ENCODE data around the gene TGM5. TPM values are rescaled to one million over a fixed set of nuclear protein-coding genes. Genes with fewer than 3 reads are reported as not detected.

The TGM5 gene
- total RNA-seq, 4 donors from 2014 or later, result 0.31 to 1.3 (median 0.58) TPM; not detected in 1

- Histone ChIP-seq H3K9me3 (no peaks in the 10 kb centered on the region), H3K27ac (no peak overlapping the region), H3K27me3 (peaks cover 28% of the 10 kb centered on the region), H3K4me3 (no peak overlapping the region), H3K4me1 (no peaks in the 10 kb centered on the region), H3K36me3 (no peaks in the 10 kb centered on the region)
- TF ChIP-seq POLR2AphosphoS5 (IDR thresholded peaks at IDR 0.05), result no peak
- TF ChIP-seq POLR2A (IDR thresholded peaks at IDR 0.05), result no peak
- TF ChIP-seq EP300 (IDR thresholded peaks at IDR 0.05), result no peak
- TF ChIP-seq CTCF (IDR thresholded peaks at IDR 0.05), result no peak
- ATAC-seq, result no peak
- WGBS, 2 donors (ENCODE audit: low coverage in 1 of 2), result 72 to 90% methylated on average over 2 to 7 of the region's 8 CpGs
Measured at GRCh38 chr15:43214169-43214568, 52.6 kb downstream of the TGM5 start.

- ATAC-seq, result no peak
- WGBS, 2 donors (ENCODE audit: low coverage in 1 of 2), result no CpG with 5 or more reads among the region's 5 CpGs
- no peak overlapping the region for H3K4me3 ChIP-seq
- H3K9me3 ChIP-seq, result no peaks in the 10 kb centered on the region
- peaks cover 35% of the 10 kb centered on the region for H3K27me3 ChIP-seq
- TF ChIP-seq EP300 (IDR thresholded peaks at IDR 0.05) (no peak), POLR2A (IDR thresholded peaks at IDR 0.05) (no peak), CTCF (IDR thresholded peaks at IDR 0.05) (no peak), POLR2AphosphoS5 (IDR thresholded peaks at IDR 0.05) (no peak)
- H3K4me1 ChIP-seq, result no peaks in the 10 kb centered on the region
- H3K27ac ChIP-seq, result no peak overlapping the region
- no peaks in the 10 kb centered on the region for H3K36me3 ChIP-seq
Measured at GRCh38 chr15:43213466-43213865, 53.3 kb downstream of the TGM5 start.

- no peak for TF ChIP-seq EP300 (IDR thresholded peaks at IDR 0.05)
- no peak for TF ChIP-seq POLR2A (IDR thresholded peaks at IDR 0.05)
- no peak for TF ChIP-seq CTCF (IDR thresholded peaks at IDR 0.05)
- TF ChIP-seq POLR2AphosphoS5 (IDR thresholded peaks at IDR 0.05), result no peak
- no peaks in the 10 kb centered on the region for H3K36me3 ChIP-seq
- ATAC-seq, result no peak
- no peak overlapping the region for H3K4me3 ChIP-seq
- H3K9me3 ChIP-seq, result no peaks in the 10 kb centered on the region
- H3K27me3 ChIP-seq, result peaks cover 40% of the 10 kb centered on the region
- H3K4me1 ChIP-seq, result no peaks in the 10 kb centered on the region
- H3K27ac ChIP-seq, result no peak overlapping the region
Measured at GRCh38 chr15:43212951-43213350, 53.8 kb downstream of the TGM5 start.

- Histone ChIP-seq H3K4me1 (no peaks in the 10 kb centered on the region), H3K9me3 (no peaks in the 10 kb centered on the region), H3K27ac (no peak overlapping the region), H3K27me3 (peaks cover 46% of the 10 kb centered on the region), H3K4me3 (no peak overlapping the region), H3K36me3 (no peaks in the 10 kb centered on the region)
- WGBS, 2 donors (ENCODE audit: low coverage in 1 of 2), result 55 to 65% methylated on average over 4 to 6 of the region's 8 CpGs
- TF ChIP-seq CTCF (IDR thresholded peaks at IDR 0.05) (no peak), POLR2AphosphoS5 (IDR thresholded peaks at IDR 0.05) (no peak), POLR2A (IDR thresholded peaks at IDR 0.05) (no peak), EP300 (IDR thresholded peaks at IDR 0.05) (no peak)
- no peak for ATAC-seq
Measured at GRCh38 chr15:43212299-43212698, 54.4 kb downstream of the TGM5 start.

- Histone ChIP-seq H3K36me3 (no peaks in the 10 kb centered on the region), H3K27ac (no peak overlapping the region), H3K9me3 (no peaks in the 10 kb centered on the region), H3K4me3 (no peak overlapping the region), H3K4me1 (no peaks in the 10 kb centered on the region), H3K27me3 (peaks cover 46% of the 10 kb centered on the region)
- ATAC-seq, result no peak
- WGBS, 2 donors (ENCODE audit: low coverage in 1 of 2), result 100% methylated on average over 1 of the region's 4 CpGs; no CpG with 5 or more reads in 1 of the 2 donors
- TF ChIP-seq CTCF (IDR thresholded peaks at IDR 0.05) (no peak), EP300 (IDR thresholded peaks at IDR 0.05) (no peak), POLR2A (IDR thresholded peaks at IDR 0.05) (no peak), POLR2AphosphoS5 (IDR thresholded peaks at IDR 0.05) (no peak)
Measured at GRCh38 chr15:43211224-43211735, 55.4 kb downstream of the TGM5 start.

Measured in gastroesophageal sphincter (tissue), 4 donors.